ENCODE data around the gene SLPI.

GRCh38 chr20:45266977-45267376 lies 12.6 kb upstream of the SLPI start:
- TF ChIP-seq POLR2A (IDR thresholded peaks at IDR 0.05) (no peak), CTCF (IDR thresholded peaks at IDR 0.05 in 4 of 5, conservative IDR thresholded peaks at IDR 0.05 in 1 of 5) (no peak)
